ENCODE results near the gene PAX2.

GRCh38 chr10:100817268-100817839 lies 72.0 kb downstream of the PAX2 start:
- TF ChIP-seq, protein P1, sequence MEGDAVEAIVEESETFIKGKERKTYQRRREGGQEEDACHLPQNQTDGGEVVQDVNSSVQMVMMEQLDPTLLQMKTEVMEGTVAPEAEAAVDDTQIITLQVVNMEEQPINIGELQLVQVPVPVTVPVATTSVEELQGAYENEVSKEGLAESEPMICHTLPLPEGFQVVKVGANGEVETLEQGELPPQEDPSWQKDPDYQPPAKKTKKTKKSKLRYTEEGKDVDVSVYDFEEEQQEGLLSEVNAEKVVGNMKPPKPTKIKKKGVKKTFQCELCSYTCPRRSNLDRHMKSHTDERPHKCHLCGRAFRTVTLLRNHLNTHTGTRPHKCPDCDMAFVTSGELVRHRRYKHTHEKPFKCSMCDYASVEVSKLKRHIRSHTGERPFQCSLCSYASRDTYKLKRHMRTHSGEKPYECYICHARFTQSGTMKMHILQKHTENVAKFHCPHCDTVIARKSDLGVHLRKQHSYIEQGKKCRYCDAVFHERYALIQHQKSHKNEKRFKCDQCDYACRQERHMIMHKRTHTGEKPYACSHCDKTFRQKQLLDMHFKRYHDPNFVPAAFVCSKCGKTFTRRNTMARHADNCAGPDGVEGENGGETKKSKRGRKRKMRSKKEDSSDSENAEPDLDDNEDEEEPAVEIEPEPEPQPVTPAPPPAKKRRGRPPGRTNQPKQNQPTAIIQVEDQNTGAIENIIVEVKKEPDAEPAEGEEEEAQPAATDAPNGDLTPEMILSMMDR (IDR thresholded peaks at IDR 0.05; ENCODE audit: insufficient read depth, low read depth, low read length), result no peak
- TF ChIP-seq EZH2 (IDR thresholded peaks at IDR 0.05; ENCODE audit: insufficient read depth, low read length), result no peak

Data from astrocyte (in vitro differentiated cells and primary cell).